CD4-positive, CD25-positive, alpha-beta regulatory T cell (primary cell): ENCODE measurements around the gene ANKRD11. TPM values are rescaled to one million over a fixed set of nuclear protein-coding genes. Genes with fewer than 3 reads are reported as not detected.
A peak's percentile ranks its signal among the peaks of the same experiment; 100 is the strongest.

Source experiments
- ATAC-seq, 2 donors: fragments of 150-1000 bp; cut with Tn5 transposase; one replicate each; pipeline ENCODE4 v1.10.0; 2021; ENCODE audit warnings: low read depth in 2 of 2, moderate number of reproducible peaks in 2 of 2, moderate library complexity in 1 of 2
- DNase-seq, 3 donors: peaks; one replicate each; pipeline versions ENCODE4 v3.0.0 to v3.0.0-alpha.2; 2012 to 2022; ENCODE audit warnings: mixed read lengths in 1 of 3
- H3K27ac ChIP-seq: one replicate; pipeline ENCODE4 v1.7.0; 2013; ENCODE audit warnings: mild to moderate bottlenecking, low read length; ENCODE audit not compliant: insufficient read depth, poor library complexity, severe bottlenecking
- H3K27me3 ChIP-seq: one replicate; pipeline ENCODE4 v1.7.0; 2013; ENCODE audit warnings: low read length; ENCODE audit not compliant: control insufficient read depth, insufficient read depth
- H3K36me3 ChIP-seq: one replicate; pipeline ENCODE4 v1.7.0; 2013; ENCODE audit warnings: mild to moderate bottlenecking, low read length, moderate library complexity; ENCODE audit not compliant: control insufficient read depth, insufficient read depth
- H3K4me1 ChIP-seq: 2 replicates; pipeline ENCODE4 v1.7.0; 2013; ENCODE audit warnings: mild to moderate bottlenecking, low read length; ENCODE audit not compliant: insufficient read depth, control insufficient read depth, poor library complexity, severe bottlenecking
- H3K4me3 ChIP-seq: one replicate; pipeline ENCODE4 v1.7.0; 2013; ENCODE audit warnings: low read depth, mild to moderate bottlenecking, low read length, moderate library complexity
- H3K9me3 ChIP-seq, 2 experiments: 1 replicate in 1 of 2; 2 replicates in 1 of 2; pipeline ENCODE4 v1.7.0; 2013; ENCODE audit warnings: low read length in 2 of 2, mild to moderate bottlenecking in 1 of 2, moderate library complexity in 1 of 2; ENCODE audit not compliant: control insufficient read depth in 2 of 2
- H3K27ac Mint-ChIP-seq, 3 donors: one replicate each; pipeline ENCODE4 v1.8.0; 2020 to 2022; ENCODE audit warnings: mild to moderate bottlenecking in 3 of 3, mixed read lengths in 3 of 3, moderate library complexity in 2 of 3
- H3K27me3 Mint-ChIP-seq: one replicate; pipeline ENCODE4 v1.8.0; 2022; ENCODE audit warnings: mild to moderate bottlenecking, mixed read lengths
- H3K36me3 Mint-ChIP-seq: one replicate; pipeline ENCODE4 v1.8.0; 2020; ENCODE audit warnings: mixed read lengths
- H3K4me1 Mint-ChIP-seq, 4 donors: one replicate each; pipeline ENCODE4 v1.8.0; 2020 to 2022; ENCODE audit warnings: mixed read lengths in 4 of 4, mild to moderate bottlenecking in 1 of 4
- H3K4me3 Mint-ChIP-seq, 4 donors: one replicate each; pipeline ENCODE4 v1.8.0; 2020 to 2022; ENCODE audit warnings: mild to moderate bottlenecking in 4 of 4, mixed read lengths in 4 of 4, moderate library complexity in 3 of 4
- H3K9me3 Mint-ChIP-seq, 7 donors: one replicate each; pipeline ENCODE4 v1.8.0; 2020 to 2022; ENCODE audit warnings: mixed read lengths in 7 of 7, mild to moderate bottlenecking in 3 of 7, moderate library complexity in 2 of 7
- polyA plus RNA-seq, 4 donors: library from polyadenylated mRNA; unstranded; fragments of 300-500 nt; fragmentation: Illumina TruSeq; gene quantifications; one replicate each; pipeline ENCODE4 v1.2.3, GENCODE V29; 2021
- total RNA-seq: library from RNA; stranded (reverse); gene quantifications from one replicate; pipeline ENCODE4 v1.2.3, GENCODE V29; 2022

ANKRD11 gene
- total and polyA plus RNA-seq, 5 donors from 2014 or later: 8.7 to 323 (median 18.6) TPM

DNA sequence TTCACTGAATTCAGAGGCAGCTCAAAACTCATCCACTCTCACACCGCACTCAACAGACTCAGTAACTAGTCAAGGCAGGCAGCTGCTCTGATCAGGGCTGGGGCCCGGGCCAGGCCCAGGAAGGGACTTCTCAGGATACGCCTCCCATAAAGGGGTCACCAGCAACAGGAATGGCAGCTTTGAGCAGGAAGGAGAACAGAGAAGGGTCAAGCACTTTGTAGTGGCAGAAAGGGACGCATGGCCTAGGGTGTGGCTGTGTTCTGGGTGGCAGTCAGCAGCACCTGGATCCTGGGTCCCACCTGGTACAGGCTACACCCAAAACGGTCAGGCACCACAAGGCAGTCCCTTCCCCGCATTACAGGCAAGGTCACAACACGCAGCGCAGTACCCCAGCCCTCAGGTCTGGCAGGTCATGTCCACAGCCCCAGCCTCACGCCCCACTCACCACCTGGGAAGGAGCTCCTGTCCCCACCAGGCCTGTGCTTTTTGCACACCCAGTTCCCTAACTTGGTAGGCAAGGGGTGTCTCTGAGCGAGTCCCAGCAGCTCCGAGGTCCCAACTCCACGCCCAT, 173.2 kb downstream of the ANKRD11 start:
- peak overlapping the region; percentile 79 to 90 (median 82) for H3K4me3 Mint-ChIP-seq
- H3K27ac Mint-ChIP-seq: peak overlapping the region; percentile 95 to 99 (median 96)
- Histone ChIP-seq H3K27ac (peak overlapping the region; percentile 87), H3K27me3 (no peaks in the 10 kb centered on the region), H3K9me3 (no peaks in the 10 kb centered on the region), H3K4me1 (peaks cover 95% of the 10 kb centered on the region), H3K36me3 (peaks cover 12% of the 10 kb centered on the region), H3K4me3 (no peak overlapping the region)
- peaks cover 7% of the 10 kb centered on the region for H3K36me3 Mint-ChIP-seq
- ATAC-seq (no peak), DNase-seq (no peak)
- no peaks in the 10 kb centered on the region for H3K9me3 Mint-ChIP-seq
- peaks cover 42 to 95% (median 67%) of the 10 kb centered on the region in 4 donors for H3K4me1 Mint-ChIP-seq
- no peaks in the 10 kb centered on the region for H3K27me3 Mint-ChIP-seq

GRCh38 chr16:89316701-89317100, 173.7 kb downstream of the ANKRD11 start:
- Histone ChIP-seq H3K27ac (peak overlapping the region; percentile 87), H3K27me3 (no peaks in the 10 kb centered on the region), H3K36me3 (peaks cover 14% of the 10 kb centered on the region), H3K4me3 (peak overlapping the region; percentile 70), H3K4me1 (peaks cover 90% of the 10 kb centered on the region), H3K9me3 (no peaks in the 10 kb centered on the region)
- Mint-ChIP-seq H3K36me3 (peaks cover 6% of the 10 kb centered on the region), H3K9me3 (no peaks in the 10 kb centered on the region), H3K4me3 (peak overlapping the region; percentile 79 to 90 (median 82)), H3K27me3 (no peaks in the 10 kb centered on the region), H3K4me1 (peaks cover 37 to 92% (median 65%) of the 10 kb centered on the region in 4 donors), H3K27ac (peak overlapping the region; percentile 96 to 99 (median 98))
- ATAC-seq (no peak), DNase-seq (no peak)

- H3K9me3 ChIP-seq: no peaks in the 10 kb centered on the region
- Mint-ChIP-seq H3K4me1 (peaks cover 35 to 92% (median 68%) of the 10 kb centered on the region in 4 donors), H3K27ac (peak overlapping the region; percentile 96 to 99 (median 98)), H3K9me3 (no peaks in the 10 kb centered on the region), H3K36me3 (peaks cover 6% of the 10 kb centered on the region), H3K4me3 (peak overlapping the region; percentile 79 to 90 (median 84)), H3K27me3 (no peaks in the 10 kb centered on the region)
- no peaks in the 10 kb centered on the region for H3K27me3 ChIP-seq
- H3K27ac ChIP-seq: peak overlapping the region; percentile 87
- ATAC-seq (peak; percentile 87 to 90), DNase-seq (peak; percentile 73 to 94 (median 80))
- peaks cover 20% of the 10 kb centered on the region for H3K36me3 ChIP-seq
- peaks cover 84% of the 10 kb centered on the region for H3K4me1 ChIP-seq
- peak overlapping the region; percentile 70 for H3K4me3 ChIP-seq
These were observed 174.4 kb downstream of the ANKRD11 start for GRCh38 chr16:89315791-89316581.

GRCh38 chr16:89315271-89315670, 175.1 kb downstream of the ANKRD11 start:
- Mint-ChIP-seq H3K27ac (peak overlapping the region; percentile 96 to 99 (median 98)), H3K4me3 (peak overlapping the region; percentile 79 to 90 (median 84)), H3K36me3 (peaks cover 6% of the 10 kb centered on the region), H3K9me3 (no peaks in the 10 kb centered on the region), H3K27me3 (no peaks in the 10 kb centered on the region), H3K4me1 (peaks cover 35 to 93% (median 71%) of the 10 kb centered on the region in 4 donors)
- peak overlapping the region; percentile 87 for H3K27ac ChIP-seq
- H3K4me3 ChIP-seq: peak overlapping the region; percentile 70
- no peaks in the 10 kb centered on the region for H3K9me3 ChIP-seq
- ATAC-seq (no peak), DNase-seq (no peak)
- H3K36me3 ChIP-seq: peaks cover 27% of the 10 kb centered on the region
- no peaks in the 10 kb centered on the region for H3K27me3 ChIP-seq
- H3K4me1 ChIP-seq: peaks cover 77% of the 10 kb centered on the region

DNA sequence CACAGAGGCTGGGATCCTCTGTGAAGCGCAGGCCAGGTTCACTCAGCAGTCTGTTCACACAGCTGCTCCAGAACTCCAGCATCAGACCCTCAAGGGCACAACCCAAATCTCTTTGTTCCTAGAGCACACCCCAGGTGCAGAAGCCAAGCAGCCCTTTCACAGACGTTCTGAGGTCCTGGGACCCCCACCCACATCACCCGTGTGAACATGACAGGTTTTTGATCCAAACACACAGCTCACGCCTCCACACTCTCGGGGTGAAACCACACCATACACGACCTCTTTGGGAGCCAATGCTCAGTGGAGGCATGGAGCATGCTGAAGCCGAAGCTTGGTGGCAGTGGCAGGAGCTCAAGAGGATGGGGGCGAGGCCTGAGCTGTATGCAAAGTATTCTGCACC, 175.5 kb downstream of the ANKRD11 start:
- H3K27me3 Mint-ChIP-seq: no peaks in the 10 kb centered on the region
- peak overlapping the region; percentile 87 for H3K27ac ChIP-seq
- peak overlapping the region; percentile 60 for H3K4me3 ChIP-seq
- H3K9me3 Mint-ChIP-seq: no peaks in the 10 kb centered on the region
- H3K27ac Mint-ChIP-seq: peak overlapping the region; percentile 96 to 99 (median 98)
- H3K9me3 ChIP-seq: no peaks in the 10 kb centered on the region
- peaks cover 30% of the 10 kb centered on the region for H3K36me3 ChIP-seq
- H3K27me3 ChIP-seq: no peaks in the 10 kb centered on the region
- ATAC-seq (no peak), DNase-seq (no peak)
- H3K36me3 Mint-ChIP-seq: peaks cover 6% of the 10 kb centered on the region
- H3K4me1 Mint-ChIP-seq: peaks cover 35 to 93% (median 71%) of the 10 kb centered on the region in 4 donors
- peaks cover 76% of the 10 kb centered on the region for H3K4me1 ChIP-seq
- peak overlapping the region; percentile 79 to 90 (median 84) for H3K4me3 Mint-ChIP-seq

GRCh38 chr16:89314357-89314756, 176.0 kb downstream of the ANKRD11 start:
- H3K9me3 Mint-ChIP-seq: no peaks in the 10 kb centered on the region
- ATAC-seq (peak; percentile 41 to 47), DNase-seq (peak; percentile 34 to 89 (median 48))
- peak overlapping the region; percentile 96 to 99 (median 98) for H3K27ac Mint-ChIP-seq
- no peaks in the 10 kb centered on the region for H3K27me3 ChIP-seq
- H3K9me3 ChIP-seq: no peaks in the 10 kb centered on the region
- peaks cover 6% of the 10 kb centered on the region for H3K36me3 Mint-ChIP-seq
- peaks cover 33% of the 10 kb centered on the region for H3K36me3 ChIP-seq
- no peaks in the 10 kb centered on the region for H3K27me3 Mint-ChIP-seq
- H3K27ac ChIP-seq: peak overlapping the region; percentile 87
- H3K4me3 Mint-ChIP-seq: peak overlapping the region; percentile 79 to 90 (median 84)
- peaks cover 75% of the 10 kb centered on the region for H3K4me1 ChIP-seq
- peaks cover 35 to 93% (median 69%) of the 10 kb centered on the region in 4 donors for H3K4me1 Mint-ChIP-seq
- peak overlapping the region; percentile 60 for H3K4me3 ChIP-seq

GRCh38 chr16:89313583-89313982, 176.8 kb downstream of the ANKRD11 start:
- Histone ChIP-seq H3K9me3 (no peaks in the 10 kb centered on the region), H3K27ac (peak overlapping the region; percentile 87), H3K36me3 (peaks cover 33% of the 10 kb centered on the region), H3K27me3 (no peaks in the 10 kb centered on the region), H3K4me1 (peaks cover 75% of the 10 kb centered on the region), H3K4me3 (peak overlapping the region; percentile 60)
- no peaks in the 10 kb centered on the region for H3K9me3 Mint-ChIP-seq
- H3K27ac Mint-ChIP-seq: peak overlapping the region; percentile 96 to 99 (median 98)
- DNase-seq (no peak), ATAC-seq (no peak)
- H3K4me3 Mint-ChIP-seq: peak overlapping the region; percentile 15 to 90 (median 84)
- no peaks in the 10 kb centered on the region for H3K27me3 Mint-ChIP-seq
- peaks cover 31 to 92% (median 69%) of the 10 kb centered on the region in 4 donors for H3K4me1 Mint-ChIP-seq
- peaks cover 6% of the 10 kb centered on the region for H3K36me3 Mint-ChIP-seq
